ENCODE measurements around the gene ACTMAP. TPM values are rescaled to one million over a fixed set of nuclear protein-coding genes. Genes with fewer than 3 reads are reported as not detected.

The ACTMAP gene
- total and polyA plus RNA-seq, 4 donors: 0.93 to 7.7 (median 3.0) TPM

DNA sequence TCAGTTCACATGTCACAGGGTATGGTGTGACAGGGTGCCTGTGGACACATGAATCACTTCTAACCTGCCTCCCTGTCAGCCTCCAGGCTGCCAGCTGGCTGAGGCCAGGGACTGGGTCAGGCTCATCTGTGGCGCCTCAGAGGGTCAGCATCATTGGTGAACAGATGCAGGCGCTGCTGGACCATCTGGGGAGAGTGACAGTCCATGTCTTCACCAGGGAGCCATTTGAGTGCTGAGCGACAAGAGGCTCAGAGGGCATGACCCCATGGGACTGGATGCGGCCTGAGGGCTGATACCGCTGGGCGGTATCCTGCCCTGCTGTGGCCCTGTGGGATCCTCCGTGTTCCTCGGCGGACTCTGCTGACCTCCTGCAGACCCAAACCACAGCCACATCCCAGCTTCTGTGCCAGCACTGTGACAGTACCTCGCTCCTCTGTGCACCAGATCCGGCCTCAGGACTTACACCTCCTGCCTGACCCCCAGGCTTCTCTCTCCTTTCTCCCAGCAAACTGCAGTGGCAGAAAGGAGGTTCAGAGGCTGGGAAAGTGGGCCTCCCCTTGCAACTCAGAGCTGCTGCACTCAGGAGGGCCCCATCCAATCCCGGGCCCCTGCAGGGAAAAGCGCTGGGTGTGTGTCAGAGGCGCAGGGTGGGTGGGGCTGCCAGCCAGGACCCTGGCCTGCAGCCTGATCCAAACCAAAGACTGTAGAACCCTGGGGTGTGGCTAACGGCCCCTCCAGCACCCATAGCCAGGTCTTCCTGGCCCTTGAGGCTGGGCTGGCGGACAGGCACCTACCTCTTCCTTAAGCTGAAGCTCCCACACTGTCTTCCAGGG is 10.2 kb downstream of the ACTMAP start (continued):
- TF ChIP-seq, protein P1, sequence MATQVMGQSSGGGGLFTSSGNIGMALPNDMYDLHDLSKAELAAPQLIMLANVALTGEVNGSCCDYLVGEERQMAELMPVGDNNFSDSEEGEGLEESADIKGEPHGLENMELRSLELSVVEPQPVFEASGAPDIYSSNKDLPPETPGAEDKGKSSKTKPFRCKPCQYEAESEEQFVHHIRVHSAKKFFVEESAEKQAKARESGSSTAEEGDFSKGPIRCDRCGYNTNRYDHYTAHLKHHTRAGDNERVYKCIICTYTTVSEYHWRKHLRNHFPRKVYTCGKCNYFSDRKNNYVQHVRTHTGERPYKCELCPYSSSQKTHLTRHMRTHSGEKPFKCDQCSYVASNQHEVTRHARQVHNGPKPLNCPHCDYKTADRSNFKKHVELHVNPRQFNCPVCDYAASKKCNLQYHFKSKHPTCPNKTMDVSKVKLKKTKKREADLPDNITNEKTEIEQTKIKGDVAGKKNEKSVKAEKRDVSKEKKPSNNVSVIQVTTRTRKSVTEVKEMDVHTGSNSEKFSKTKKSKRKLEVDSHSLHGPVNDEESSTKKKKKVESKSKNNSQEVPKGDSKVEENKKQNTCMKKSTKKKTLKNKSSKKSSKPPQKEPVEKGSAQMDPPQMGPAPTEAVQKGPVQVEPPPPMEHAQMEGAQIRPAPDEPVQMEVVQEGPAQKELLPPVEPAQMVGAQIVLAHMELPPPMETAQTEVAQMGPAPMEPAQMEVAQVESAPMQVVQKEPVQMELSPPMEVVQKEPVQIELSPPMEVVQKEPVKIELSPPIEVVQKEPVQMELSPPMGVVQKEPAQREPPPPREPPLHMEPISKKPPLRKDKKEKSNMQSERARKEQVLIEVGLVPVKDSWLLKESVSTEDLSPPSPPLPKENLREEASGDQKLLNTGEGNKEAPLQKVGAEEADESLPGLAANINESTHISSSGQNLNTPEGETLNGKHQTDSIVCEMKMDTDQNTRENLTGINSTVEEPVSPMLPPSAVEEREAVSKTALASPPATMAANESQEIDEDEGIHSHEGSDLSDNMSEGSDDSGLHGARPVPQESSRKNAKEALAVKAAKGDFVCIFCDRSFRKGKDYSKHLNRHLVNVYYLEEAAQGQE (IDR thresholded peaks at IDR 0.05): no peak
- no peak for TF ChIP-seq HNF4A (conservative IDR thresholded peaks at IDR 0.05)
- no peak for TF ChIP-seq JUND (IDR thresholded peaks at IDR 0.05)

- DNase-seq (ENCODE audit: low spot score): no peak
- TF ChIP-seq YY1 (IDR thresholded peaks at IDR 0.05) (no peak), HNF4G (IDR thresholded peaks at IDR 0.05) (no peak), RXRA (IDR thresholded peaks at IDR 0.05) (no peak), FOXA2 (IDR thresholded peaks at IDR 0.05) (no peak), ZBTB33 (IDR thresholded peaks at IDR 0.05) (no peak), JUND (IDR thresholded peaks at IDR 0.05) (no peak)
- peaks cover 0 to 3% (median 1%) of the 10 kb centered on the region in 4 donors for H3K4me1 ChIP-seq (ENCODE audit: control insufficient read depth in 4 of 4, insufficient read depth in 4 of 4, low read length in 3 of 4)
- H3K4me3 ChIP-seq (ENCODE audit: low read depth in 1 of 3, low read length in 3 of 3): no peak overlapping the region
- H3K27ac ChIP-seq (ENCODE audit: low read depth in 1 of 2, low read length in 2 of 2): no peak overlapping the region
- no peak overlapping the region for H3K9ac ChIP-seq (ENCODE audit: low read depth in 1 of 2, low read length in 2 of 2)
- no peaks in the 10 kb centered on the region for H3K9me3 ChIP-seq (ENCODE audit: control insufficient read depth in 4 of 4, low read length in 3 of 4)
- peaks cover 7 to 52% (median 20%) of the 10 kb centered on the region in 4 donors for H3K36me3 ChIP-seq (ENCODE audit: control insufficient read depth in 4 of 4, insufficient read depth in 3 of 4, low read depth in 1 of 4, low read length in 3 of 4)
- H3K27me3 ChIP-seq (ENCODE audit: control insufficient read depth in 4 of 4, insufficient read depth in 4 of 4, low read length in 3 of 4): no peaks in the 10 kb centered on the region
- 91% methylated on average over 22 of the region's 22 CpGs for WGBS
Observed at GRCh38 chr19:40739030-40739839, 11.0 kb downstream of the ACTMAP start.

DNA sequence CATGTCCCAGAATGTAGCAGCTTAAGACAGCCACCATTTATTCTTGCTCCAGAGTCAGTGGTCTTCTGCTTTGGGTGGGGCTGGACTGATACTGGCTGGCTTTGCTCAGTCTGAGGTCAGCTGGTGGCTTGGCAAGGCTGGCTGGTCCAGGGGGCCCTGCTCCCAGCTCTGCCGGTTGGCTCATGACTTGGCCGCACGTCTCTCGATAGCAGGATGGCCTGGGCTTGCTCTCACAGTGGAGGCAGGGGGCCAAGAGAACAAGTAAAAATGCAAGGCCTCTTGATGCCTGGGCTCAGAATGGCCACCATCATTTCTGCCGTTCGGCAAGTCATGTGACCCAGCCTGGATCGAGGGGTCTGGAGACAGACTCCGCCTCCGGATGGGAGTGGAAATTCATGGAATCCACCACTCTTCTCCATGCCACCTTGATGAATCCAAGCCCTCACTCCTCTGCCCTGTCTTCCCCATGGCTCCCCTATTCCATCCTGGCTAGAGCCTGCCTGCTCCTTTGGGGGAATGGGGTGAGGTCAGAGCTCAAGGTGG is 13.1 kb downstream of the ACTMAP start:
- no peak for DNase-seq (ENCODE audit: low spot score)
- H3K4me1 ChIP-seq (ENCODE audit: control insufficient read depth in 4 of 4, insufficient read depth in 4 of 4, low read length in 3 of 4): peaks cover 0 to 1% (median under 1%) of the 10 kb centered on the region in 4 donors
- H3K9ac ChIP-seq (ENCODE audit: low read depth in 1 of 2, low read length in 2 of 2): no peak overlapping the region
- no peak overlapping the region for H3K4me3 ChIP-seq (ENCODE audit: low read depth in 1 of 3, low read length in 3 of 3)
- peaks cover 13 to 70% (median 31%) of the 10 kb centered on the region in 4 donors for H3K36me3 ChIP-seq (ENCODE audit: control insufficient read depth in 4 of 4, insufficient read depth in 3 of 4, low read depth in 1 of 4, low read length in 3 of 4)
- 93% methylated on average over 9 of the region's 9 CpGs for WGBS
- TF ChIP-seq GABPA (IDR thresholded peaks at IDR 0.05 in 1 of 2, conservative IDR thresholded peaks at IDR 0.05 in 1 of 2) (no peak), RXRA (IDR thresholded peaks at IDR 0.05) (no peak), SP1 (IDR thresholded peaks at IDR 0.05) (no peak), TAF1 (conservative IDR thresholded peaks at IDR 0.05) (no peak), YY1 (IDR thresholded peaks at IDR 0.05) (no peak), HNF4A (conservative IDR thresholded peaks at IDR 0.05) (no peak), EGR1 (IDR thresholded peaks at IDR 0.05; ENCODE audit: low read depth in 2 of 2) (no peak), FOXA2 (IDR thresholded peaks at IDR 0.05) (no peak)
- H3K9me3 ChIP-seq (ENCODE audit: control insufficient read depth in 4 of 4, low read length in 3 of 4): no peaks in the 10 kb centered on the region
- no peak overlapping the region for H3K27ac ChIP-seq (ENCODE audit: low read depth in 1 of 2, low read length in 2 of 2)
- no peaks in the 10 kb centered on the region for H3K27me3 ChIP-seq (ENCODE audit: control insufficient read depth in 4 of 4, insufficient read depth in 4 of 4, low read length in 3 of 4)

Data from liver (tissue), 9 donors.